Measurements from ENCODE around the gene SRRM4.

SRRM4 gene

GRCh38 chr12:119204131-119204530, 222.8 kb downstream of the SRRM4 start:
- H3K4me3 ChIP-seq (ENCODE audit: low read length): no peak overlapping the region
- TF ChIP-seq, protein P1, sequence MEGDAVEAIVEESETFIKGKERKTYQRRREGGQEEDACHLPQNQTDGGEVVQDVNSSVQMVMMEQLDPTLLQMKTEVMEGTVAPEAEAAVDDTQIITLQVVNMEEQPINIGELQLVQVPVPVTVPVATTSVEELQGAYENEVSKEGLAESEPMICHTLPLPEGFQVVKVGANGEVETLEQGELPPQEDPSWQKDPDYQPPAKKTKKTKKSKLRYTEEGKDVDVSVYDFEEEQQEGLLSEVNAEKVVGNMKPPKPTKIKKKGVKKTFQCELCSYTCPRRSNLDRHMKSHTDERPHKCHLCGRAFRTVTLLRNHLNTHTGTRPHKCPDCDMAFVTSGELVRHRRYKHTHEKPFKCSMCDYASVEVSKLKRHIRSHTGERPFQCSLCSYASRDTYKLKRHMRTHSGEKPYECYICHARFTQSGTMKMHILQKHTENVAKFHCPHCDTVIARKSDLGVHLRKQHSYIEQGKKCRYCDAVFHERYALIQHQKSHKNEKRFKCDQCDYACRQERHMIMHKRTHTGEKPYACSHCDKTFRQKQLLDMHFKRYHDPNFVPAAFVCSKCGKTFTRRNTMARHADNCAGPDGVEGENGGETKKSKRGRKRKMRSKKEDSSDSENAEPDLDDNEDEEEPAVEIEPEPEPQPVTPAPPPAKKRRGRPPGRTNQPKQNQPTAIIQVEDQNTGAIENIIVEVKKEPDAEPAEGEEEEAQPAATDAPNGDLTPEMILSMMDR (conservative IDR thresholded peaks at IDR 0.05; ENCODE audit: low read depth, low read length): no peak
- no peak for DNase-seq (ENCODE audit: low read depth)

GRCh38 chr12:119204671-119205285, 223.4 kb downstream of the SRRM4 start:
- DNase-seq (ENCODE audit: low read depth): no peak

DNA sequence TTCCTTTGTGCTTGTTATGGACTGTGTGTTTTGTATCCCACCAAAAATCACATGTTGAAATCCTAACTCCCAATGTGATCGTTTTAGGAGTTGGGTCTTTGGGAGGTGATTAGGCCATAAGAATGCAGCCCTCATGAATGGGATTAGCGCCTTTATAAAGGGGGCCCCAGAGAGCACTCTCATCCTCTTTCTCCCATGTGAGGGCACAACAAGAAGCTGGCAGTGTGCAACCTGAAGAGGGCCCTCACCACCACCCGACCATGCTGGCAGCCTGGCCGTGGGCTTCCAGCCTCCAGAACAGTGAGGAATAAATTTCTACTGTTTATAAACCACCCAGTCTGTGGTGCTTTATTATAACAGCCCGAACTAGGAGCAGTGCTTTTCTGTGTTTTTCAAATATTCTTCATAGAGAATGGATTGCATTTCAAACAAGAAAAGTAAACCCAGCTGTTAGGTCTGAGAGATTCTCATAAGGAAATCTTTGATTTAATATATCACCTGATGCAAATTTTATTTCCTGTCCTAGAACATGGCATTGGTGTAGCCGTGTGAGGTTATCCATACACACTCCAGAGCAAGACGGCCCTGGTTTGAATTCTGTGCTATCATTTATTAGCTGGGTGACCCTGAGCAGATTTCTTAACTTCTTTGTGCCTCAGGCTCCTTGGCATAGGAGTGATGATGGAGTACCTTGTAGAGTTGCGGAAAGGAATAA, 225.2 kb downstream of the SRRM4 start:
- TF ChIP-seq, protein P1 (conservative IDR thresholded peaks at IDR 0.05; ENCODE audit: low read depth, low read length): peak; percentile 32
- DNase-seq (ENCODE audit: low read depth): peak; percentile 67
- H3K4me3 ChIP-seq (ENCODE audit: low read length): no peak overlapping the region

More at GRCh38 chr12:119204671-119205285, 223.4 kb downstream of the SRRM4 start:
- H3K4me3 ChIP-seq (ENCODE audit: low read length): no peak overlapping the region
- TF ChIP-seq, protein P1 (conservative IDR thresholded peaks at IDR 0.05; ENCODE audit: low read depth, low read length): no peak

DNA sequence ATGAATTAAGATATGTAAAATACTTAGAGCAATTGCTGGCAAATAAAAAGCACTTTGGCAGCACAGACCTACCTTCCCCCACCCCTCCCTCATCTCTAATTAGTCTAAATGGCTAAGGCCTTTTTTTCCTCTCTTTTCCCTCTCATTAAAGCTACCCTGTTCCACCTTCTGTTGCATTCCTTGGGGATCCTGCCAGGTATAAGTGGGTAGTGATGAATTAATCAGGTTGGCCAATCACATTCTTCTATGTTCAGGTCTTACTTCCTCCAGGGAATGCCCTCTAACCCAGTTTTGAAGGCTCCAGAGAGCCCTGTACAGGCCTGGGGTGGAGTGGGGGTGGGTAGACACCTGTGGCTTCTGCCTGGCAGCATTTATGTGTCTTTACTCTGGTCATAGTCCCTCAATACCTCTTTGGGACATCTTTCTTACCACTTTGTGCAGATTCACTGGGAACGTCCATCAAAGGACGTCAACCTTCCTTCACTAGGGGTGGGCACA, 225.8 kb downstream of the SRRM4 start:
- DNase-seq (ENCODE audit: low read depth): no peak
- TF ChIP-seq, protein P1 (conservative IDR thresholded peaks at IDR 0.05; ENCODE audit: low read depth, low read length): no peak
- no peak overlapping the region for H3K4me3 ChIP-seq (ENCODE audit: low read length)

DNA sequence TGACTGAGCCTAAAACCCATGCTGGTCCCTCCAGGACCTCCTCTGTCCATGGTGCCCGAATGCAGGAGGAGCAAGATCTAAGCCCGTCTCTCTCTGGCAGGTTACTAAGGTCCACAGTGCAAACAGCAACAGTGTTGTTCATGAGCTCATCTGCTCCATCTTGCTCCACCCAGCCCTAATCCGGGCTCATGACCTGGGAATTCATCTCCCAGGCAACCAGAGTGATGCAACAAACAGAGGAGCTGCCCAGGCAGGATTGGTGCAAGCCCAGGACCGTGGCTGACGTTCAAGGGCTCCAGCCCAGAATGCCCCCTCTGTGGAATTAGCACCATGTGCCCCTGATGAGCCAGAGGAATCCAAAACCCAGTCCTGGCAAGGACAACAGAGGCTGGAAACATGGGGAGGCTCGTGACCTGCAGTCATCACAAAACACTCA, 227.3 kb downstream of the SRRM4 start:
- H3K4me3 ChIP-seq (ENCODE audit: low read length): no peak overlapping the region
- TF ChIP-seq, protein P1 (conservative IDR thresholded peaks at IDR 0.05; ENCODE audit: low read depth, low read length): no peak
- peak; percentile 96 for DNase-seq (ENCODE audit: low read depth)

GRCh38 chr12:119211884-119212283, 230.5 kb downstream of the SRRM4 start:
- DNase-seq (ENCODE audit: low read depth): no peak
- TF ChIP-seq, protein P1 (conservative IDR thresholded peaks at IDR 0.05; ENCODE audit: low read depth, low read length): no peak
- no peak overlapping the region for H3K4me3 ChIP-seq (ENCODE audit: low read length)
